HG03159 (cell line): ENCODE results near the gene EBF4.
A peak's percentile ranks its signal among the peaks of the same experiment; 100 is the strongest.

ENCODE experiments used
- ATAC-seq: cut with Tn5 transposase; IDR thresholded peaks from one replicate; pipeline ENCODE4 v1.9.1; 2021; ENCODE audit warnings: mild to moderate bottlenecking, moderate library complexity; ENCODE audit not compliant: unreplicated experiment

EBF4 gene

DNA sequence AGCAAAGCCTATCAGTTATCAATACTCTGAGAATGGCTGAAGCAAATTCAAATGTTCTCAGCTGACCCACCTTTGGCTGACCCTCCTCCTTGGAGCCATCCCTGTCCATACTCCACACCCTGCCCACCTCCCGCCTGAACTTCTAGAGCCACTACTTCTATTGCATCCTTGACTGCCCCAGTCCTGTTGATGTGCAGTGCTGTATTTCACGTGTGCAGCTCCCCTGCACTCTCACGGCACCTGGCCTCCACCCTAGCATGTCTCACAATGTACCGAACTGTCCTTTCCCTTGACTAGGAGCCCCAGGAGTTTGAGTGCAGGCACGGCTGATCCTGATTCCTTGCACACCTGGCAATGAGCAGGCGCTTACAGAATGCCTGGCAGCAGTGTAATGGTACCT lies 100.9 kb downstream of the EBF4 start:
- ATAC-seq = no peak

DNA sequence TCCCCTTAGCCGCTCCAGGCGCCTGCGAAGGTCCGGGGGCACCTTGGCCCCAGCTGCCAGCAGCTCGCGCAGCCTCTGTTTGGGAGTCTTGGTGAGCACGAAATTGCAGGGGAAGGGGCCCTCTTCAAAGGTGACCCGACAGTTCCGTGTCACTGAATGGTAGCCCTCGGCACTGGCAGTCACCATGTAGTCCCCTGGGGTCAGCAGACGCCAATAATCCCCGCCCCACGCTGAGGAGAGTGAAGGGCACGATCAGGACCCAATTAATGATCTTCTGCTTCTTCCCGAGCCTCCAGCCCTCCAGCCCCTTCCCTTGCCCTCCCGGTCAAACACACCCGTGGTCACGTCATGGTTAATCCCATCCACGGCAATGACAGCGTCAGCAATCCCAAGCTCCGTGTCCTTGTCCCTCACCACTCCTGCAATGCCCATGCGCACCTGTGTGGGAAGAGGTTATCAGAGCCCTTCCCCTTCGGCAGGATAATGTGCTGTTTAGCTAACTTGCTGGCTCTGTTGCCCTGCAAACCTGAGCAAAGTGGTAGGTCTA lies 101.7 kb downstream of the EBF4 start:
- ATAC-seq = no peak

DNA sequence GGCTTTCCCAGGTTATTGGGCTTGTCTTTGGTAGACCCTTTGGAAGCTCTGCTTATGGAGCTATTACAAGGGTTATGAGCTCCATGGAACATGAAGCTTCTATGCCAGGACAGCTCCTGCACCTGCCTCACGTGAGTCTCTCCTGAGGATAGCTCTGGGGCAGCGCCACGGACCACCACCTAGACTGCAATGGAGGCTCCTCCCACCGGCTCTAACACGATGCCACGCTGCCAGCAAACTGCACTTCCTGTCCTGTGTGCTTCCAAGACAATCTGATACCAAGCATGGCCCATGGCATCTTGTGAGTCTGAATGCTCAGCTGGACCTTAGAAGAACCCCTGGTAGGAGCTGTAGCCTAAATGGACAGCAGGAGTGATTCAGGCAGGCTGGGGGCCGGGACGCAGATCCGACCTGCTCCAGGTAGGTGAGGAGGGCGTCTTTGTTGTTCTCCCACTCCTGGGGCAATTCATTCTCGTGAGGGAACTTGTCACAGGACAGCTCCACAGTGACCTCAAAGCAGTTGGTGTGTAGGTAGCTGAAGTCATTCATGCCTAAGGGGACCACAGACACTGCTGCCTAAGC lies 102.4 kb downstream of the EBF4 start:
- ATAC-seq = no peak

DNA sequence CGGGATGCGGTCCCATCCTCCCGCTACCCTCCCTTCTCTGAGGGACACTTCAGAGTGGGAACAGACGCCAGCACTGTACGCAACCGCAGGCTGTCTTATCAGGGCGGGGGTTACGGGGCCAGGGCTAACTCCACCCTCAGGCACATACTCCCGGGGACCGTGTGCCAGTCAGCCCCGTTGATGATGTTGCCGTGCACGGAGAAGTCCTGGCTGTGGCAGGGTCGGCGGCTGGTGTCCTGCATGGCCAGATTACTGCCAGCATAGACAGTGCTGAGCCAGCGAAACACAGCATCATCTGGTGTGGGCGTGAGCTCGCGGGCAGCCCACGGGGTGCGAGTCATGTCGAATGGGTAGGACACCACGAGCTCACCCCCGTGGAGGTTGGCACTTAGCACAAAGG lies 102.9 kb downstream of the EBF4 start:
- no peak for ATAC-seq

DNA sequence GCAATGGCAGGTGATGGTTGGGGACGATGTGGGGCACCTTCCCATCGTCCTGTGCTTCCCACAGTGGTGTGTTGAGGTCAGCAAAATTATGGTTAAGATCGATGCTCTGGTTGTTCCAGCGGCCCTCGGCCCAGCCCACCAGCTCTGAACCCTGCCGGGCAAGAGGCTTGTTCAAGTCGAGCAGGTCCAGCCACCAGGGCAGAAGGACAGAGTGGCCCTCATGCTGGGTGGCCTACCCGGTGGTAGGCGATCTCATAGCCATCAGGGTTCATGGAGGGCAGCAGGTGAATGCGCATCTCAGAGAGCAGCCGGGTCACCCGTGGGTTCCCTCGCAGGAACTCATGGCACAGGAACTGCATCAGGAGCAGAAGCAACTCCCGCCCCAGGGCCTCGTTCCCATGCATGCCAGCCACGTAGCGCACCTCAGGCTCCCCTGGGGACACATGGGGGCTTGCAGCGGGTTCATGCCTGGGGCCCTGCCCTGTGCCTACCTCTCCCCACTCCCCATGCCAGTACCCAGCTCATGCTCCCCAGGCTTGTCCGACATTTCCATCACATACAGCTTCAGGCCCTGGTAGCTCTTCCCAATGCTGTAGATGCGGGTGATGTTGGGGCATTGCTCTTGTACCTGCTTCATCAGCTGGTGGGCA lies 103.6 kb downstream of the EBF4 start:
- ATAC-seq = no peak

DNA sequence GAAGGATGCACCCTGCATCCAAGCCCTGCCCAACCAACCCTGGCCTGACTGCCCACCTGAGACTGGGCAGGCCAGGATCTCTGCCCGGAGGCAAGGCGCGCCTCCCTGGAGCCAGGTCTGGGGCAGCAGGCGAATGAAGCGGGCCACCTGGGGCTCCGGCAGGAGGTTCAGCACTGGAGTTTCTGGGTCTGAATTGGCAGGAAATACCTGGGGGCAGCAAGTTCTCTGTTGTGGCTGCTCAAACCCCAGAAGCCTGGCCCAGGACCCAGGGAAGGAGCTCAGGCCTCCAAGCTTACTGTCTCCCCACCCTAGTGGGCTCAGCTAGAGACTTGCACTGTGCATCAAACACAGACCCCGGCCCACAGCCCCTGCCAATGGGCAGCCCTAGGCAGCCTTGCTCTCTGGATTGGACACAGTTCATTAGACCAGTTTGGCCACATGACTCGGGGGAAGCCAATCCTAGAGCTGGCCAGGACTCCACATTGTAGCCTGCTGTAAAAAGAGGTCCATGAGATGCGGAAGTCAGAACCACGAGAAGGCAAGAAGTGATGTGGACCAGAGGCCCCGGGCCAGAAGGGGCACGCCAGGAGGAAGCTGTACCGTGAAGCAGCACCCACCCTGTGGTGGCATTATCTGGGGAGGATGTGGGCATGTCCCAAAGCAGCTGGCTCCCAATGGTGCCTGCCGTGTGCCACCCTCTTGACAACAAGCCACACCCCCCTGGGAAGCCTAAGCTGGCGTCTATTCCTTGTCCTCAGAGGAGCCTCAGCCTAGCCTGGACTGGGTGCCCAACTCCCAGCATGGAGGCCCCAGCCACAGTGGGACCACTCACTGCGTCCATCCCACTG lies 104.8 kb downstream of the EBF4 start:
- ATAC-seq = no peak

DNA sequence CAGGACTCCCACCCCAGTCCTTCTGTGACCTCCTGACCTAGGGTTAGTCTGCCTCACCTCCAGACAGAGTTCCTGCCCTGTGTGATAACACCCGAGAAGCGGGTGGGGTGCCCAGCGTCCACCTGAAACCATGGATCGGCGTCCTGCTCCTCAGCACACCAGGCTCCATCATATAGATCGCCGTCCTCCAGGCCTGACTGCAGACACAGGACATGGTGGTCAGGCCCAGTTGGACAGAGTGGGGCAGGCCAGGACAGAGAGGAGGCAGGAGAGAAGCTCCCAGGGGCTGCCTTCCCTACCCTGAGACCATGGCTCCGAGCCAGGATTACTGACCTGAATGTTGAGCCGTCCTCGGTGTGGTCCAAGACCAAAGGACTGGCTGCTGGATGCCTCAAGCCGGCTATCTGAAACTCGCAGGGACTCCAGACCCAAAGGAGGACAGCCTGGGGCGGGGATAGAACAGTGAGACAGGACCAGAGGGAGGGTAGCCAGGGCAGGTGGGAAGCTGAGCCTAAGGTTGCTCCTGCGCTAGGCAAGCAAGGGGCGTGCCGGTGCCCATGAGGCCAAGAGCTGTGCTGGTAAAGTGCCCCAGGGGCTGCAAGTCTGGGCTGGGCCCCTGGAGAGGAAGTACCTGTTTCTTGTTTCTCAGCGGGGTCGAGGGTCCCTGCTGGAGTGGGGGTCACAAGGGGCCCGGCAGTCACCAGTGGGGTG lies 105.7 kb downstream of the EBF4 start:
- ATAC-seq = no peak

DNA sequence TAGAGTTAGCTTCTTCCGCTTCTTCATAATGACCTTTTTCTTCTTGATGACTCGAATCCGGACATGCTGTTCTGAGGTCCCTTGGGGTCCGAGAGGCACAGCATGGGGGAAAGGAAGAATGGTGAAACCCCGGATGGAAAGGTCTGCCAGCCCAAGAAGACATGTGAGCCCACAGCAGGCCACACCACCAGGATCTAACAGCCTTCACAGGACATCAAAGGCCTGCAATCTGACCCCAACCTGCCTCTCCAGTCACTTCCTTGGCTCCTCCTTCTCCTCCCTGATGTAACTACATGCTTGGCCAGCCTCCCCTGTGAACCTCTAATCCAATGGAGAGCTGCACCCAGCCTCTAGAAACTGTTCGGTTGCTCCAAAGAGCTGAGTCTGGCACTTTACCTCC lies 106.2 kb downstream of the EBF4 start:
- ATAC-seq = no peak

DNA sequence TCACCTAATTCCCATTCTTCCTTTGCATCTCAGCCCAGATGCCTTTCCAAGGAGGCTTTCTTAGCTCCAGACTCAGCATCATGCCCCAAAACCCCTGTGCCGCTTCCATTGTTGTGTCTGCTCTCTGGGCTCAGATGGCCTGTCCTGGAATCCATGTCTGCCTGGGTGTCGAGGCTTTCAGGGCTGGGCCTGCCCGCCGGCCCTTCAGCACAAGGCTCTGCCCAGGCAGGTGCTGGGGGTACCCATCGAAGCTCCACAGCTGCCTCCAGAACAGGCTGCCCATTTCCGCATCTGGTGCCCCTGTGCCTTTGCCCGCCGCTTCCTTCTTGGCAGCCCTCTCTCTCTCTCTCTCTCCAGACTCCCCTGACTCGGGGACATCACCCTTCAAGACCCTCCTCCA lies 106.7 kb downstream of the EBF4 start:
- ATAC-seq = no peak

DNA sequence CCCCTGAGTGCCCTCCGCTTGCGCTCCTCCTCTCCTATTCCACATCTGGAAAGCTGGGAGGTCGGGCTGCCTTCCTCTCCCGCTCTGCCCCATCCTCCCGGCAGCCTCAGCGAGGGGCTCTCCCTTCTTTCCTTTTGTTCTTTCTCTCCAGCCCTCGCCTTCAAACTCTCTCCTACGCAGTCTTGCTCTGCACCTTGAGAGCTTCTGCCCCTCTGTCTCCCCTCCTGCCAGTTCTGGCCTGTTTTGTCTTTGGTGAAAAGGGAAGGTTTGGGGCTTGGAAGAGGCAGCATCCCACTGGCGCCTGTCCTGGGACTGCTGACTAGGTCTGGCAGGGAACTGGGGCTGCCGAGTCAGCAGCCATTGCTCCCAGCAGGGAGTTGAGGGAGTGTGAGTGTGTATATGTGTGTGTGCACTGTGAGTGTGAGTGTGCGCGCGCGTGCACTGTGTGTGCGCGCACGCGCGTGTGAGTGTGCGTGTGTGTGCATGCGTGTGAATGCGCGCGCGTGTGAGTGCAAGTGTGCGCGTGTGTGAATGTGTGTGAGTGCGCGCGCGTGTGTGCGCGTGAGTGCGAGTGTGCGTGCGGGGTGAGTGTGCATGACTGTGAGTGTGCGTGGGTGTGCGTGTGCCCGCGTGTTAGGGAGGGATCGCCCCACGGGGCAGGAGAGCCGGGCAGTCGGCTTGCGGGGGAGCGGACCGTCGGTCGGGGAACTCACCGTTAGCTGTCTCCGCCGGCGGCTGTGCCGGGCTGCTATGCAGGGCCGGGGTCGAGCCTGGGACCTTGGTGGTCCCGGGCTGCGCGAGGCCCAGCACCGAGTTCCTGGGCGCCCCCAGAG lies 107.3 kb downstream of the EBF4 start:
- peak; percentile 15 for ATAC-seq

DNA sequence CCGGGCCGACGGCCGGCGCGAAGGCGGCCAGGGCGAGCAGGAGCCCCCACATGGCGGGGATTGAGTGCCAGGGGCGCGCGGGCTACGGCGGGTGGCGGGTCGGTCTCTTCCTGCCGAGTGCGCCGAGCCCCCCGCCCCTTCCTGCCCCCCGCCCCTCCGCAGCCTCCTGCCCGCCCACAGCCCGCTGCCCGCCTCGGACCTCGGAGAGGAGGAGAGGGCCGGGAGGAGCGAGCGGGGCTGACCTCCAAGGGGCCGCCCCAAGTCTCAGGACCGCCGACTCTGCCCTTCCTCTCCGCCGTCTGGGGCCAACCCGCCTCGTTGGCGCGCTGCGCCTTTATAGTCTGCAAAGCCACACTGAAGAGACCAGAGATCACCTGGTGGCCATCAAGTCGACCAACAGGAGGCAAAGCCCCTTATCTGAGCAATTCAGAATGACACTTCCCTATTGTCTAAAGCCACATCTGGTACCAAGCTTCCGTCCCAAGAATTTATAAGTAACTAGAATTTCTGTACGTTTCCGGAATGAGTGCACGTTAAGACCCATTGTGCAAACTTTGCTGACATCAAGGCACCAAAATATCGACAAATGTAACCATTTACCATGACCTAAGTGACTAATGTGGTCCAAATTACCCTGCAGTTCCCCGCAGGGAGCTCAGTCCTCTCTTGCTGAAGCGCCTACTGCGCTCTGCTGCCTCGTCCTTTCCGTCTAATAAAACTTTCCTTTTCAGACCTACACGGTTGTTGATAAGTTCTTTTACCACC lies 108.1 kb downstream of the EBF4 start, which contains the start of gene CPXM1:
Gene CPXM1, minus strand, starts transcription at position 107 of the 765 bp plus-strand sequence. Its CDS starts 55 bp downstream, at position 52.
- ATAC-seq = peak; percentile 78

DNA sequence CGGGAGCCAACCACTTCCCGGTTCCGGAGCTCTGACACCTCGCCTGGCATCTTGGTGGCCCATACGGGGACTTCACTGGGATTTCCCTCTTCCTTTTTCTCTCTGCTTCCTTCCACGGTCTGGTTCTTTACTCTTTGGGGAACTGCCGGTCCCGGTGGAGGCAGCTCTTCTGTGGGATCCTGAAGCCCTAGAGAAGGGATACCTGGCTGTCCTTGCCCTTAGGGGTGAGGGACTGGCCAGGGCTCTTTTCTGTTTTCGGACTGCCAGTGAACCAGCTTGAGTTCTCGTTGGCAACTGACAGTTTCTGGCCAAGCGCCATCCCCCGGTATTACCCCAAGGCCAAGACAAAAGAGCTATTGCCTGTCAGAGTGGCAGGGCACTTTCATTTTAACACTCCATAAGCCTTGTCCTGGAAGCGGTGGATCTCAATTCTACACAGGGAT lies 108.7 kb downstream of the EBF4 start:
- ATAC-seq = peak; percentile 20

DNA sequence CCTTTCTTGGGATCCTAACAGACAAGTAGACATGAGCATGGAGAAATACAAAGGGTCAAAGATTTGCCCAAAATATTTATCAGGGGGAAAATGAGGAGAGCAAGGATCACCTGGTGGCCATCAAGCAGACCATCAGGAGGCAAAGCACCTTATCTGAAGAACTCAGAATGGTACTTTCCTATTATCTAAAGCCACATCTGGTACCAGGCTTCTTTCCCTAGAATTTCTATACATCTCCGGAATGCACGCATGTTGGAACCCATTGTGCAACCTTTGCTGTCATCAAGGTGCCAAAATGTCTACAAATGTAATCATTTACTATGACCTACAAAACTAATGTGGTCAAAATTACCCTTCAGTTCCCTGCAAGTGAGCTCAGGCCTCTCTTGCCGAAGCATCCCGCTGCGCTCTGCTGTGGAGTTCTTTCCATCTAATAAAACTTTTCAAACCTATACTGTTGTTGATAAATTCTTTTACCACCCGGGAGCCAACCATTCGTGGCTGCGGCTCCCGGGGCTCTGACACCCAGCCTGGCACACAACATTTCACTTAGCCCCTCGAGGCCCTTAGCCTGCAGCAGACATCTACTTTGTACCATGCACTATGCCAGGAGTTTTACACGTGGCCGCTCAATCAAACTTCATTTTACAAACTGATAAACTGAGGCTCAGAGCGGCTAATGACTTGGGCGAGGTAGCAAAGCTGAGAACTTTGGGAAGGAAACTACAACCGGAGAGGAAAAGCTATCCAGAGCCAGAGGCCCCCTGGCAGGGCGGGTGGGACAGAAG lies 111.7 kb downstream of the EBF4 start:
- ATAC-seq = no peak

DNA sequence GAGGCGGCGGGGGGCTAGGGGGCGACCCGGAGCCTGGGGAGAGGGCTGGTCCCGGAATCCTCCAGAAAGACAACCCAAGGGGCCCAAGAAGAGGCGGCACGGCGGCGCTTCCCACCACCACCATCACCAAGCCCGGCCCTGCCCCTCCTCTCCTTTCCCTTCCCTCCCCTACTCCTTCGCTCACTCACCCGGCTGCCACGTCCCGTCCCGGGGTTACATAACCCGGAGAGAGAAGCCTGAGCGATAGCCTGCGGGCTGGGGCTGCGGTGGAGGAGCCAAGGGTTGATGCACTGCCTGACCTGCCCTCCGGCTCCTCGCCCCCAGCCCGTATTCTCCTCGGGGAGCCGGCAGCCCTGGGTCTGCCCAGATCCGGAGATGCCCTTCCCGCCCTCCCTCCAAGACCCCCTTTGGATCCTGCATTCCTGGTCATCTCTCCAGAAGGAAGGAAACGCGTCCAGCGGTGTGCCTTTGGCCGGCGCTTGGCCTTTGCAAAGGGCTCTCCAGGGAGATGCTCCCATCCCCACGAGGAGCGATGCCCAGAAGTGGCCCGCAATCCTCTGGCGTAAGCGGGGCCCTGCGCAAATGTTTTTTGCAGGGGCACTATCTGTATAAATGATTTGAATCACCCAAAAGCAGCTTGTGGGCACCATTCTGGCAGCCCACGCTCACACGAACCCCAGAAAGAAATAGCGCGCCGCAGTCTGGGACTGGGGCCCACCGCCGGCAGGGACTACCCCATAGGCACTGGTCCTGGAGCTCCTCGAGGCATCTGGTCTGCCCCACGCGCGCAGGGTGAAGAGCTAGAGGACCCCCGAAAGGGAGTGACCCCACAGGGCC lies 112.5 kb downstream of the EBF4 start:
- no peak for ATAC-seq

DNA sequence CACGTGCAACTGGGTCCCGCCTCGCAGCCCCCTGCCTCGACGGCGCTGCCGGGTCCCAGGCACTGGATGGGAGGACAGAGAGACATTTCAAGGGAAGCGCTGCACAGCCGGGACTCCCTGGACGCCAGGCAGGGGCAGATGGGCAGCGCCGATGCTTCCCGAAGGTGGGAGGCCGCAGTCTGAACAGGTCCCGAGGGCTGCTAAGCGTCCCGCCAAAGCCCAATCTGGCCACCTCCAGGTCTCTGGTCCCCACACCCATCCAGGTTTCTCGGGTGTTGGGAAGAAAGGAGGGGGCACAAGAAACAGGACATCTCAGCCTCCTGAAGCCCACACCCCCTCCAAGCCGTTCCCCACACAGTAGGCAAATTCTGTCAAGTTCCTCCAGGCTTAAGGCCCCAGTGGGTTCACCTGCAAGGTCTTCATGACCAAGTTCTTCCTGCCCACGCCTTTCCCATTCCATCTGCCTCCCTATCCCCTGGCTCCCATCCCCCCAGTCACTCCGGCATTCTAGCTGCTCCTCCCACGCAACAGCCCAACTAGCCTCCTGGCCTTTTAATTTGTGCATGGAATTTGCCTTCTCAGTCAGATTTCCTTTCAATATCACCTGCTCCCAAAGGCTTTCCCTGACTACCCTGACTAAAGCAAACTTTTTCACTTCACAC lies 113.2 kb downstream of the EBF4 start:
- ATAC-seq = no peak

DNA sequence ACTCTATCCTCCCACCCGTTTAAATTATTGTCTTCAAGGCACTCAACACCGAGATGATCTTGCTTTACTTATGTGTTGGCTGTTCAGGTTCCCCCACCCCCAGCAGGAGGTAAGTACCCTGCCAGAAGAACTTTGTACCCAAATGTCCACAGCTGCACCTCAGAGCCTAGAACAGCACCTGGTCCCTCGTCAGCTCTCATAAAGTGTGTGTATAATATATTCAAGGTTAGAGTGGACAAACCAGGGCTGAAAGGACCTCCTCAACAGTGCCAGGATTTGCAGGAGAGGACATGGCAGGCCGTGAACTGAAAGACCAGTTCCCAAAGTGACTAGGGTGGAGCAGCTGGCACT lies 113.7 kb downstream of the EBF4 start:
- ATAC-seq = no peak

DNA sequence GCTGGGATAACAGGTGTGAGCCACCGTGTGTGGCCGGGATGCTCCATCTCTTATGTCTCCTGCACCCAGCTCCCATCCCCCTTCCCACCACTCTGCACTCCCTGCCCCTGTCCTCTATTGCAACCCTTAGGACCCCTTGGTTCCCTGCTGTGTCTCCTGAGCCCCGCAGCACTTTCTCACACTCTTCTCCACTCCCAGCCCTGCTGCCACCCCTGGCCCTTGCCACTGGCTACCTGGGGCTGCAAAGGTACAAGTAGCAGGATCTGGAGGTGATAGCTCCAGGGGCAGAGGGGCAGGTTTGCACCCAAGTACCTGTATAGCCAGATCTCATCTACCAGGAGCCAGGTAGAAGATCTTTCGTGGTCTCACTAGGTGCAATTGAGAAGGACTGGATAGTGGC lies 114.4 kb downstream of the EBF4 start:
- no peak for ATAC-seq
